Activated CD8-positive, alpha-beta memory T cell treated with anti-CD3 and anti-CD28 coated beads for 36 hours (primary cell): ENCODE data around the gene OBSCN. TPM values are rescaled to one million over a fixed set of nuclear protein-coding genes. Genes with fewer than 3 reads are reported as not detected.

Experiments
- CTCF ChIA-PET: fragments of 350-600 bp; sonication (Branson Sonifier 250); formaldehyde crosslinking; loops from one replicate; lab custom pipeline; 2021; ENCODE audit warnings: antibody characterized with exemption; lab: Charles Lee
- POLR2A ChIA-PET: fragments of 350-600 bp; sonication (Branson Sonifier 250); formaldehyde crosslinking; loops from one replicate; lab custom pipeline; 2021; ENCODE audit warnings: antibody characterized with exemption; lab: Charles Lee
- total RNA-seq, 2 experiments: library from RNA; stranded (reverse); gene quantifications; one replicate each; pipeline ENCODE4 v1.2.3, GENCODE V29; 2021

Gene OBSCN
- total RNA-seq, 2 experiments from 2014 or later: 8.3 to 10.1 TPM

DNA sequence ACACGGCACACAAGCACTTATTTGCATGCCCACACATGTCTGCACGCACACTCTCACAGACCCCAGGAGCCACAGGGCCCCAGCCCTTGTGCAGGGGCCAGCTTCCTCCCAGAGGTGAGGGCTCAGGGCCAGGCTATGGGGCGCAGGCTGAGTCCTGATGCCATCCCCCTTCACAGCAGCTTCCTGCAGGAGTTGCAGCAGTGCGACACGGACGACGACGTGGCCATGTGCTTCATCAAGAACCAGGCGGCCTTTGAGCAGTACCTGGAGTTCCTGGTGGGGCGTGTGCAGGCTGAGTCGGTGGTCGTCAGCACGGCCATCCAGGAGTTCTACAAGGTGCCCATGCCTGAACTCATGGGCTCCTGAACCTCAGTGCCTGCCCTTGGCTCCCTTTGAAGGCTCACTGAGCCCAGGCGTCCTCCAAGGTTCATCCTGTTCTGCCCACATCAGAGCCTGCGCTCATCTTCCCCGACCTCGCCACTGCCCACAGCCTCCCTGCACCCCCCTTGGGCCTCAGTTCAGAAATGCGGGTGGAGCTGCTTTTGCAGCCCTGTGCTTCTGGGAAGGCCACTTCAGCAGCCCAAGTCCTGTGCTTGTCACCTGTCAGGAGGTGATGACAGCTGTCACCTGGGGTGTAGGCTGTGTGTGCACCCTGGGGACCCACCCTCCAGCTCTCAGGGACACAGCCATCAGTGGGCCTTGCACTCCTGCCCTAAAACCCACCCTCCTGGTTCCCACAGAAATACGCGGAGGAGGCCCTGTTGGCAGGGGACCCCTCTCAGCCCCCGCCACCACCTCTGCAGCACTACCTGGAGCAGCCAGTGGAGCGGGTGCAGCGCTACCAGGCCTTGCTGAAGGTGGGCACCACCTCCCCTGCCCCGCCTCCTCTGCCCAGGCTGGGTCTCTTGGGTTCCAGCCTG is 132.2 kb downstream of the OBSCN start:
- POLR2A ChIA-PET: no interaction called here
- CTCF ChIA-PET: interaction anchor here (1.1 kb wide), 1 partner anchor 88 kb away, joined by 3 read pairs; no protein-coding TSS in a partner anchor

DNA sequence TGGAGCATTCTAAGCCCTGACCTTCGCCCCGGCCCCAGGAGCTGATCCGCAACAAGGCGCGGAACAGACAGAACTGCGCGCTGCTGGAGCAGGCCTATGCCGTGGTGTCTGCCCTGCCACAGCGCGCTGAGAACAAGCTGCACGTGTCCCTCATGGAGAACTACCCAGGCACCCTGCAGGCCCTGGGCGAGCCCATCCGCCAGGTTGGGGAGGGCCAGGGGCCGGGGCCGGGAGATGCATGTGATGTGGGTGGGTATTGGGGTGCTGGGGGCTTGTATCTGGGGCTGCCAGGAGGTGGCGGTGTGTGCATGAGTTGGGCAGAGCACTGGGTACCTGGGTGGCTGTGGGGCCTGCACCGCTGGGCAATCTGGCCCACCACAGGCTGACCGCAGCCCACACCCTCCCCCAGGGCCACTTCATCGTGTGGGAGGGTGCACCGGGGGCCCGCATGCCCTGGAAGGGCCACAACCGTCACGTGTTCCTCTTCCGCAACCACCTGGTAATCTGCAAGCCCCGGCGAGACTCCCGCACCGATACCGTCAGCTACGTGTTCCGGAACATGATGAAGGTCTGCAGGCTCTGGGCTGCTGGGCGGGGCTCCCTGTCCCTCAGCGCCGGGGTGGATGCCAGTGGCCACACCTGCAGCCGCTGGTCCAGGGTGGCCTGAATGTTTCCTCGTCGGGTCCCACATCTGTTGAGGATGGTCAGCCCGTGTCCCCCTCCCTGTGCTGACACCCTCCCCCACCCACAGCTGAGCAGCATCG is 133.0 kb downstream of the OBSCN start:
- POLR2A ChIA-PET: interaction anchor here (0.6 kb wide), 1 partner anchor 175 kb away, joined by 3 read pairs; the partner anchor contains the start of gene IBA57
- CTCF ChIA-PET: interaction anchor here (1.1 kb wide), 1 partner anchor 88 kb away, joined by 3 read pairs; no protein-coding TSS in a partner anchor

DNA sequence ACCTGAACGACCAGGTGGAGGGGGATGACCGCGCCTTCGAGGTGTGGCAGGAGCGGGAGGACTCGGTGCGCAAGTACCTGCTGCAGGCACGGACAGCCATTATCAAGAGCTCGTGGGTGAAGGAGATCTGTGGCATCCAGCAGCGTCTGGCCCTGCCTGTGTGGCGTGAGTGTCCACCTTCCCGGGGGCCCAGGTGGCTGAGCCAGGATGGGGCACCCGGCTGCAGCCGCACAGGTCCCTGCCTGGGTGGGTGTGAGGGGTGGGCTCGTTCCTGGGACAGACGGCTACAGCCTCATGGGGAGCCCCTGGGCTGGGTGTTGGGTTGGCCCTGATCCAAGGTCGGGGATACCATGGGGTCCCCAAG is 133.6 kb downstream of the OBSCN start:
- ChIA-PET POLR2A (no interaction called here), CTCF (interaction anchor here (1.1 kb wide), 1 partner anchor 87 kb away, joined by 3 read pairs; no protein-coding TSS in a partner anchor)

DNA sequence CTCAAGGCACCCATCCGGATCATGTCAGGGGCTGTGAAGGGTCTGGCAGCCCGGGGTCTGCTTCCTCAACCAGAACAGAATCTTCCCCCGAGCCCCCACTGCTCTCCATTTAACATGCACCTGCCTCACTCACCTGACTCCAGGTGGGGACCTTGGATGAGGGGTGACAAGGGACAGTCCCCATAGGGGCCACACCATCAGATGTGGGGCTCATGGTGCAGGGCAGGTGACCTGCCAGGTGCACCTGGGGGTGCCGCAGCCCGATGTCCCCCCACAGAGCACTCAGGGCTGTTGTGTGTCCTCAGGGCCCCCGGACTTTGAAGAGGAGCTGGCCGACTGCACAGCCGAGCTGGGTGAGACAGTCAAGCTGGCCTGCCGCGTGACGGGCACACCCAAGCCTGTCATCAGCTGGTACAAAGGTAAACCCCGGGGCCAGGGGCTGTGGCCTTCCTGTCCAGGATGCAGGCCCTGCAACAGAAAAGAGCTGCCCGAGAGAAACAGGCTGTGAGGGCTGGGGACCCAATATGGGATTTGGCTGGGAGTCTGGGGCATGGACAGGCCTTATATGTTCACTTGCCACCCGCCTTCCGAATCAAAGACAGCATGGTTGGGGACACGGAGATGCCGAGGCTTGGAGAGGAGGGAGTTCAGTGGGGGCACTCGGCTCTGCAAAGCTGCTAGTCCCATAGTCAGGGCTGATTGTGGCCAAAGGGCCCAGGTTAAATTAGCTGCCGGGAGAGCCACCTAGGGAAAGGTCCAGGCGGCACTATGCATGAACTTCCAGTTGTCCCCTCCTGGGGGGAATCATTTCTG is 134.2 kb downstream of the OBSCN start:
- POLR2A ChIA-PET: no interaction called here
- CTCF ChIA-PET: no interaction called here

DNA sequence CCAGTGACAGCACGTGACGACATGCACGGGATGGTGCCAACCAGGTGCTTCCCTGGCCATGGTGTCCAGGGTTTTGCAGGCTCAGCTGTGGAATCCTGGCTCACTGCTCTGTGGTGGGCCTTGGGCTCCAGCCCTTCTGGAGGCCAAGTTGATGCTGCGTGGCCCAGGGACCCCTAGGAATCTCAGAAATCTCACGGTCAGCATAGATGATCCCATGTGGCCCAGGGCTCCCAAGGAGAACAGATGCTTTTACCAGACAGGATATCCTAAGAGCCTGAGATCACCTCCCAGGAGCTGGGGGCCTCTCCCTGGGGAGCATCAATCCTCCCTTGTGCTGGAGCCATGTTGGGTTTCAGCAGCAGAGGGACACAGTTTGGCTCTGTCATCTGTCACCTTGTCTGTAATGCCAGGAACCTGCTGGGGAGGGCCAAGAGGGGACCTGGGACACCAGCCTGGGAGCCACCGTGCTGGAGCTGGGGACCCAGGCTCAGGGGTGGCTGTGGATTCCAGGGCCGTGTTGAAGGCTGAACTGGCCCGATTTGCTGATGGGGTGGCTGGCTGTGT is 134.9 kb downstream of the OBSCN start:
- CTCF ChIA-PET: no interaction called here
- POLR2A ChIA-PET: no interaction called here

DNA sequence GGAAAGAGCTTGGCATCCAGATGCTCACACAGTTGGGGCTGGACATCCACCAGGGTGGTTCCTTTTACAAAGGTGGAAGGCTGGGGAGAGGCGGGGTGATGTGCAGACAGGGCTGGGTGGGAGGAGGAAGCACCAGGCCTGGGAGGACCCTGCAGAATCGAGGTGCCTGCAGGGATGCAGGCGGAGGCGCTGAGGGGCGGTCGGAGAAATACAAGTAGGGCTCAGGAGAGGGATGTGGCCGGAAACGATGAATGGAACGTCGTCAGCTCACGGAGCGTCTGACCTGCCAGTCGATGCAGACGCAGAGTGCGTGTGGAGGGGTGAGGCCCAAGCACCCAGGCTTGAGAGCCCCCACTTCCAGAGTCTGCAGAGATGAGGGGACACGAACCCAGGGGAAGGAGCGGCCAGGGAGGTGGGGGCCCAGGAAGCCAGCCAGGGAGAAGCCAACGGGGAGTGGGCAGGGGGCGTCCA is 135.4 kb downstream of the OBSCN start:
- ChIA-PET CTCF (no interaction called here), POLR2A (no interaction called here)

DNA sequence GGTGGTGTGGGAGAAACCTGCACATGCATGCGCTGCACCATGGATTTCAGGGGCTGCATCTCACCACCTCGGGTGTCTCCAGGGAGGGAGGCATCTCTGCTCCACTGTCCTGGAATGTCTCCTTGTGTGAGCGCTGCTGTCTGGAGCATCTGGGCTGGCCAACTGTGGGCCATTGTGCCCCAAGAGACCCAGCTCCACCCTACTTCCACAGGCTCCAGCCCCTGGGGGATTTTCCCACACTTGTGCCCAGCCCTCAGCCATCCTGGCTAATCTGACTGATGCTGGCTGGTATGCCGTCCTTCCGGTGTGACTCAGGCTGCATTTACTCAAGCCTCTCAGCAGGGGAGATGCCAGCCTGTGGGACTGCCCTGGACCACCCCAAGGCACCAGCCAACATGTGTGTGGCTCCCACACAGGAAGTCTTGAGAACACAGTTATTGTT is 136.8 kb downstream of the OBSCN start:
- CTCF ChIA-PET: no interaction called here
- POLR2A ChIA-PET: no interaction called here

DNA sequence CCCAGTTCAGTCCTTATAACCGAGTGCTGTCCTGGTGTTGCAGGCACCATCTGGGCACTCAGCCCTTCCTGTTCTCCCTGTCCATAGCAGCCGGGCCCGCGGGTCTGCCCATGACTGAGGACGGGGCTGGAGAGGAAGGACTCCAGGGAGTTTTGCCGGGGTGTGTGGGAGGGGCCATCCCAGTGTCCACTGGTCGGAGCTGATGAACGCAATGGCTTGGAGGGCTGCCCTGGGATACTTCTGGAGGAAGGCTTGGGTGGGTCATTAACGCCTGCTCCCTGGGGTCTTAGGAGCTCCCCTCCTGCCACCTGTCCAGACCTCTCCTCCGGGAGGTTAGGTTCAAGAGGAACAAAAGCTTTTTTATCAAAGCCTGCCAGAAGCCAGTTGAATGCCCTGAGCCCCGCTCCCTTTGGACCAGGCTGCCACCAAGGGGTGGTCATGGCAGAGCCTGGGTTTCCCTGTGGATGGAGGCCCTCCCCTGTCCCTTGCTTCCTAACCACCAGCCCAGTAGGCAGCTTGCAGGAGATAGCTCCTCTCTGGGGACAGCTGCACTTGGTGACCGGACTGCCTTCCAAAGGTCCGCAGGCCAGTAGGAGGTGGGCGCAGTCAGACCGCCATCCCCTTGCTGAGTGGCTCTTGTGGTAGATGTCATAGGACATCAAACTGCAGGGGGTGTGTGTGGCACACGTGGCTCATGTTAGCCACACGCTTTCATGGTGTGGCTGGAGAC is 137.5 kb downstream of the OBSCN start:
- CTCF ChIA-PET: no interaction called here
- POLR2A ChIA-PET: no interaction called here

DNA sequence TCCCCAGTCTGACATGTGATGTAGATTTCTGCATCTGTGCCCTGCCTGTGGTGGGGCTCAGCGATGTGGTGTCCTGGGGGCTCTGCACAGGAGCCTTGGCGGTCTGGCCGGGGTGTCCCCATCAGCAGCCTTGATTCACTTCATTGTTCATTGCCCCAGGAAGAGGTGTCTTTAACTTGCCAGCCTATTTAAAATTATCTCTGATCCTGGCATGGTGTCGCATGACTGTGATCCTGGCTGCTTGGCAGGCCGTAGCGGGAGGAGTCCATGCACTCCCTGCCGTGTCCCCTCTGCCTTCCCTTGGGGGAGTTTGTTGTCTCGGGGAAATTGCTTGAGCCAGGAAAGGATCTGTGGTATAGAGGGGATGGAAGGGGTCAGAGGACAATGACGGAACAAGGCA is 138.9 kb downstream of the OBSCN start:
- POLR2A ChIA-PET: no interaction called here

DNA sequence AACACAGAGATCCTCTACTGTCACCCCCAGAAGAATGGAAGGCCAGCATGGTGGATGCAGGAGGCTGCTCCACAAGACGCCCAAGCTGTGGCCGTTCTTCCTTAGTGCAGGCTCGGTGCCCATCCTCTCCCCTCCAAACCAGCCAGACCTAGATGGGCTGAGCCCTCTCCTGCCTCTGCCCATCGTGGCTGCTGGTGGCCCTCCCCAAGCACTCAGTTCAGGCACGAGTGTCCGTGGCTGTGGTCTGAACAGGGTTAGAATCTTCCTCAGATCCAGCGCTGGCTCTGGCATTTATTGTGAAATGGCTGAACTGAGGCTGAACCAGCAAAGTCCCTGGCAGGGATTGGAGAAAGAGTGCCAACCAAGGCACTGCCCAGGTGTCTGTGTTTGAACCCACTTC is 139.3 kb downstream of the OBSCN start:
- POLR2A ChIA-PET: no interaction called here
- CTCF ChIA-PET: no interaction called here

More for the DNA sequence above, 138.9 kb downstream of the OBSCN start:
- CTCF ChIA-PET: no interaction called here

DNA sequence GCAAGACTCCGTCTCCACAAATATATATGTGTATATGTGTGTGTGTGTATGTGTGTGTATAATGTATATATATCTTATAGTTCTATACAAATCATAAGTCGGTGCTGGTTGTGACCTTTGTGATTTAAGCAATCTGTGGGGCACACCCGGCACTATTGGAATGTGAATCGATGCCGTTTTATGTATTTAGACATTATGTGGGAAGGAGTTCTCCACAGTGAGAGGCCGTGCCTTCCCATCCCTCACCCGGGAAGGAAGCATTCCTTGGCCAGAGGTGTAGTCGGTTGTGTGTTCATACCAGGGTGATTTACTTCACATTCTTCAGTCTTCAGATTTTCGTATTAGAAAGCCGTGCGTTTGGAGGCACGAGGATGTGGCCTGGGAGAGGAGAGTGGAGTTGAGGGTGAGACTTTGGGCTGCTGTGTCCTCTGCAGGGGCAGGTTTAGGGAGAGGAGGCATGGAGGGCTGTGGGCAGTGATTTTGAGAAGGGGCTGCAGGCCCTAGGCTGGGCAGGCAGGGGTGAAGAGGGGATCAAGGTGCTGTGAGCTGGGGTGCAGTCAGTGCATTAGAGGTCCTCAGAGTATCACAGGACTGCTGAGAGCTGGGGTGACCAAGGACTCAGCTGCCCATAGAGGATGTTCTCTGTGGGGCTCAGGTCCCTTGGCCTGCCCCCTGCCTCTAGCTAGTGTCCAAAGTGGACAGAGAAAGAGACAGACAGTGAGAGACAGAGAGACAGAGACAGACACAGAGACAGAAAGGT is 141.0 kb downstream of the OBSCN start:
- POLR2A ChIA-PET: no interaction called here
- CTCF ChIA-PET: no interaction called here

DNA sequence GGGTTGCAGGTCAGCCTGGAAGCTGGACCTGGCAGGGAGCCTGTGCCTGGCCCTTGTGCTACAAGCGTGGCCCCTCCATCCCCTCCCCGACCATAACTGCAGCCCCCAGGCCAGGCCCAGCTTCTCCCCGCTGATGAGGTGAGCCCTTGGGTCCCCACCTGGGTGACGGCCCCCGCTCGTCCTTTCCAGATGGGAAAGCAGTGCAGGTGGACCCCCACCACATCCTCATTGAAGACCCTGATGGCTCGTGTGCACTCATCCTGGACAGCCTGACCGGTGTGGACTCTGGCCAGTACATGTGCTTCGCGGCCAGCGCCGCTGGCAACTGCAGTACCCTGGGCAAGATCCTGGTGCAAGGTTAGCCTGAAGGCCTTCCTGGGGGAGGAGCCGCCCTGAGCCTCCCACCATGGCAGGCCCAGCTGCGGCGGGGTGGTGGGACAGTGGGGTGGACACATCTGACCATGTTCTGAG is 141.9 kb downstream of the OBSCN start:
- POLR2A ChIA-PET: no interaction called here
- CTCF ChIA-PET: no interaction called here

DNA sequence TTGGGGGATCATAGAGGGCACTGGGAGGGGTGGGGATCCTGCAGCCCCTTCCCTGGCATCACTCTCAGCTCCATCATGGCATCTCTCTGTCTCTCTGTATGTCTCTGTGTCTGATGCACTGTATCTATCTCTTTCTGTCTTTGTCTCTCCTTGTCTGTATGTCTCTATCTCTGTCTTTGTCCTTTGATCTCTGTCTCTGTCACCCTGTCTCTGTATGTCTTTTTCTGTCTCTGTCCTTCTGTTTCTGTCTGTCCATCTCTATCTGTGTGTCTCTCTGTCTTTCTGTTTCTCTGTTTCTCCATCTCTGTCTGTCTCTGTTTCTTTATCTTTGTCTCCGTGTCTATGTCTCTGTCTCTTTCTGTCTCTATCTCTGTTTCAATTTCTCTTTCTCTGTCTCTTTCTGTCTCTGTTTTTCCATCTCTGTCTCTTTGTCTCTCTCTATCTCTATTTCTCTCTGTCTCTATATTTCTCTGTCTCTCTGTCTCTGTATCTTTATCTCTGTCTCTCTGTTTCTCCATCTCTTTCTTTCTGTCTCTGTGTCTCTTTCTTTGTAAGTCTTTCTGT is 142.4 kb downstream of the OBSCN start:
- CTCF ChIA-PET: no interaction called here
- POLR2A ChIA-PET: no interaction called here

DNA sequence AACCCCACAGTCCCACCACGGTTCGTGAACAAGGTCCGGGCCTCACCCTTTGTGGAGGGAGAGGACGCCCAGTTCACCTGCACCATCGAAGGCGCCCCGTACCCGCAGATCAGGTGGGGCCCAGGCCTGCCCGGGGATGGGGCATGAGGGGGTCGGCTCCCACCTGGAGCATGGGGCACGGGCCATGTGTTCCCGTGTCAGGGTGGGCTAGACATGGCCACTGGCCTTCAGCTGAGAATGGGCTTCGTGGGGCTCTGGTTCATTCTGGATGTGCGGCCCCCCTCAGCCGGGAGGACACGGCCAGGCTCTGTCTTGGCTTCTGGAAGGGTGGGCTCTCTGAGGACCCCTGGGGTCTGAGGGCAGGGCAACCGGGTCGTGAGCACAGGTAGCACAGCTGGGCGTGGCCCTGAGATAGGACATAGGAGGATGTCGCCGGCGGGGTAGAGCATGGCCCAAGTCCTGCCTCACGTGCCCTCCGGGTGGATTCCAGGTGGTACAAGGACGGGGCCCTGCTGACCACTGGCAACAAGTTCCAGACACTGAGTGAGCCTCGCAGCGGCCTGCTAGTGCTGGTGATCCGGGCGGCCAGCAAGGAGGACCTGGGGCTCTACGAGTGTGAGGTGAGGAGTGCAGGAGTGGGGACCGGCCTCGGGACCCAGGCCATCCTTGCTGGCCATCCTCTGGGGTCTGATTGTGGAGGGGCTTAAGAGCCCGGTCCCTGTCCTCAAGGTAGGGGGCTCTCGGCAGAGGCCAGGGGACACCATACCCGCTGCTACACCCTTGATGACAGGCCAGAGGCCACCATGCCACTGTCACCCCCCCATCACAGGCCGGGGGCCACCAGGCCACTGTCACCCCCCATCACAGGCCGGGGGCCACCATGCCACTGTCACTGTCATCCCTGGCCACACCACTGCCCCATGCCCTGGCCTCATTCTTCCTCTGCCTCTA is 143.3 kb downstream of the OBSCN start:
- CTCF ChIA-PET: no interaction called here
- POLR2A ChIA-PET: no interaction called here

DNA sequence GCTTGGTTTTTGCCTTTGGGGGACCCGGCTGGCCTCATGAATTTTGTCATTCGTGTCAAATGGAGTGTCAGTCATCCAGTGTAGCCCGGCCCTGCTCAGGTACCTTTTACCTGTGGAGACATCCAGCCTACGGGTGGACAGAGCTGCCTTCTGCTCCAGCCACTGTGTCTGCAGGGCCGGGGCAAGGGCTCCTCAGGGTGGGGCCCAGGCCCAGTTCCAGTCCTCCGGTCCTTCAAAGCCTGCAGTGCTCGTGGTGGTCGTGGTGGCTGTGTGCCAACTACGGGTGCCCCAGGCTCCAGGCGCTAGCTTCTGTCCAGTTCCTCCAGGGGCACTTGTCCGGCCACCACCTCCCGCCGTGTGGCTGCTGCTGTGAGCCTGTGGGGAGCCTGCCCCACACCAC is 144.0 kb downstream of the OBSCN start:
- ChIA-PET POLR2A (no interaction called here), CTCF (no interaction called here)
